Measurements from ENCODE around the gene CCHCR1. TPM values are rescaled to one million over a fixed set of nuclear protein-coding genes. Genes with fewer than 3 reads are reported as not detected.
"Not testable (repeated sequence)": the region's sequence is repeated elsewhere in the genome, so short reads cannot be mapped to it uniquely, and the experiment has no call there.

CCHCR1 gene
- total RNA-seq, 1 experiment from 2014 or later: 43.2 TPM

GRCh38 chr6:31197559-31198305, 40.1 kb upstream of the CCHCR1 start:
- Histone ChIP-seq H3K9me3 (no peaks in the 10 kb centered on the region), H3K36me3 (ENCODE audit: control insufficient read depth, insufficient read depth, low read length) (0 out of 2 replicates have a peak, but pooled peaks cover 2% of the 10 kb centered on the region), H3K27me3 (replicated peaks; ENCODE audit: control insufficient read depth, insufficient read depth, low read length) (no peaks in the 10 kb centered on the region), H3K4me3 (ENCODE audit: low read depth, low read length) (peak overlapping the region; percentile 64), H3K4me1 (peaks cover 6% of the 10 kb centered on the region)
- CTCF ChIA-PET: interaction anchor here (0.6 to 1.3 kb wide), 4 partner anchors 59 to 197 kb away, joined by 3 to 12 read pairs (median 4); partner anchors contain the start of gene PSORS1C2
- peaks cover 8% of the 10 kb centered on the region for H3K4me1 Mint-ChIP-seq (ENCODE audit: low read depth, unreplicated experiment)
- DNase-seq: peak; percentile 81 to 85
- peak overlapping the region; percentile 1 for H3K27ac Mint-ChIP-seq (ENCODE audit: unreplicated experiment)
- H3K9me3 Mint-ChIP-seq (ENCODE audit: unreplicated experiment): no peaks in the 10 kb centered on the region
- H3K4me3 Mint-ChIP-seq (ENCODE audit: unreplicated experiment): peak overlapping the region; percentile 55
- POLR2A ChIA-PET: no interaction called here
- peaks cover 5% of the 10 kb centered on the region for H3K36me3 Mint-ChIP-seq (ENCODE audit: insufficient read depth, unreplicated experiment)
- intact Hi-C loops (cut with micrococcal nuclease; ENCODE audit: unreplicated experiment): loop anchor here (1.0 to 2.0 kb wide), 2 partner anchors 75 to 170 kb away; partner anchors contain the start of gene HLA-C
- TSS peak; percentile 81 for BruUV-seq (replicated peaks)
- H3K27me3 Mint-ChIP-seq (ENCODE audit: insufficient read depth, unreplicated experiment): no peaks in the 10 kb centered on the region
- TF ChIP-seq CTCF (IDR thresholded peaks at IDR 0.05; ENCODE audit: insufficient read depth in 1 of 2, low read depth in 1 of 2, low read length in 1 of 2, severe bottlenecking in 1 of 2, unreplicated experiment in 1 of 2): no peak

- not testable (repeated sequence) for BruUV-seq (replicated peaks); H3K36me3 Mint-ChIP-seq (ENCODE audit: insufficient read depth, unreplicated experiment); H3K4me1 Mint-ChIP-seq (ENCODE audit: low read depth, unreplicated experiment); H3K4me1 ChIP-seq; DNase-seq; H3K27me3 ChIP-seq (replicated peaks; ENCODE audit: control insufficient read depth, insufficient read depth, low read length); H3K27me3 Mint-ChIP-seq (ENCODE audit: insufficient read depth, unreplicated experiment); H3K9me3 ChIP-seq; H3K9me3 Mint-ChIP-seq (ENCODE audit: unreplicated experiment); H3K36me3 ChIP-seq (ENCODE audit: control insufficient read depth, insufficient read depth, low read length)
- peak overlapping the region; percentile 64 for H3K4me3 ChIP-seq (ENCODE audit: low read depth, low read length)
- ChIA-PET POLR2A (interaction anchor here (0.6 to 0.7 kb wide), 2 partner anchors 56 to 92 kb away, joined by 3 read pairs; no protein-coding TSS in a partner anchor), CTCF (interaction anchor here (1.2 to 1.6 kb wide), 3 partner anchors 58 to 170 kb away, joined by 3 to 9 read pairs (median 3); partner anchors contain the start of gene PSORS1C2)
- intact Hi-C loops (cut with micrococcal nuclease; ENCODE audit: unreplicated experiment): loop anchor here (1.0 to 2.0 kb wide), 2 partner anchors 76 to 171 kb away; partner anchors contain the start of gene HLA-C
- Mint-ChIP-seq H3K4me3 (ENCODE audit: unreplicated experiment) (peak overlapping the region; percentile 55), H3K27ac (ENCODE audit: unreplicated experiment) (peak overlapping the region; percentile 1)
These were observed 38.8 kb upstream of the CCHCR1 start for GRCh38 chr6:31196251-31197022.

- H3K27ac Mint-ChIP-seq (ENCODE audit: unreplicated experiment); POLR2A ChIA-PET; H3K36me3 Mint-ChIP-seq (ENCODE audit: insufficient read depth, unreplicated experiment); H3K9me3 ChIP-seq; H3K4me1 ChIP-seq; H3K36me3 ChIP-seq (ENCODE audit: control insufficient read depth, insufficient read depth, low read length); H3K4me3 Mint-ChIP-seq (ENCODE audit: unreplicated experiment); H3K4me3 ChIP-seq (ENCODE audit: low read depth, low read length); DNase-seq; H3K9me3 Mint-ChIP-seq (ENCODE audit: unreplicated experiment); BruUV-seq (replicated peaks); intact Hi-C loops (cut with micrococcal nuclease; ENCODE audit: unreplicated experiment); H3K4me1 Mint-ChIP-seq (ENCODE audit: low read depth, unreplicated experiment); H3K27me3 Mint-ChIP-seq (ENCODE audit: insufficient read depth, unreplicated experiment); H3K27me3 ChIP-seq (replicated peaks; ENCODE audit: control insufficient read depth, insufficient read depth, low read length): not testable (repeated sequence)
- CTCF ChIA-PET: interaction anchor here (1.0 to 1.6 kb wide), 3 partner anchors 37 to 171 kb away, joined by 3 to 9 read pairs (median 3); partner anchors contain the start of gene TCF19
These were observed 37.8 kb upstream of the CCHCR1 start for GRCh38 chr6:31195308-31195979.
